Gastroesophageal sphincter (tissue), 4 donors: ENCODE results near the gene REG3A. TPM values are rescaled to one million over a fixed set of nuclear protein-coding genes. Genes with fewer than 3 reads are reported as not detected.

ENCODE experiments used
- ATAC-seq: fragments of 150-250 bp; one replicate; pipeline ENCODE4 v1.9.1; 2016; ENCODE audit warnings: mild to moderate bottlenecking, moderate library complexity
- H3K27ac ChIP-seq, 4 donors: fragments of 200-600 bp; sonication (generic) in 3 of 4; 1 replicate in 3 of 4; 2 replicates in 1 of 4; pipeline ENCODE4 v1.5.1; 2016 to 2019
- H3K27me3 ChIP-seq: fragments of 200-600 bp; sonication (generic); one replicate; pipeline ENCODE4 v1.5.1; 2019
- H3K36me3 ChIP-seq, 2 donors: fragments of 200-600 bp; sonication (generic); one replicate each; pipeline ENCODE4 v1.5.1; 2019; ENCODE audit warnings: control low read depth in 1 of 2
- H3K4me1 ChIP-seq, 3 donors: fragments of 200-600 bp; sonication (generic); 1 replicate in 2 of 3; 2 replicates in 1 of 3; pipeline ENCODE4 v1.5.1; 2016 to 2019; ENCODE audit warnings: control low read depth in 2 of 3
- H3K4me3 ChIP-seq, 2 donors: fragments of 200-600 bp; sonication (generic); one replicate each; pipeline ENCODE4 v1.5.1; 2019; ENCODE audit warnings: mild to moderate bottlenecking in 1 of 2, moderate library complexity in 1 of 2
- H3K9me3 ChIP-seq, 3 donors: fragments of 200-600 bp; sonication (generic); one replicate each; pipeline ENCODE4 v1.5.1; 2017 to 2019; ENCODE audit warnings: control low read depth in 2 of 3
- EP300 ChIP-seq: sonication (generic); formaldehyde crosslinking; IDR thresholded peaks from one replicate; pipeline ENCODE4 v1.6.1; 2017; ENCODE audit warnings: antibody characterized with exemption, mild to moderate bottlenecking
- POLR2A ChIP-seq, 2 donors: fragments of 450-650 bp; IDR thresholded peaks; one replicate each; pipeline ENCODE4 v1.6.1; 2017; ENCODE audit warnings: antibody characterized with exemption in 2 of 2, mild to moderate bottlenecking in 2 of 2, moderate library complexity in 1 of 2
- POLR2AphosphoS5 ChIP-seq: sonication (generic); formaldehyde crosslinking; IDR thresholded peaks from one replicate; pipeline ENCODE4 v1.6.1; 2017; ENCODE audit warnings: antibody characterized with exemption
- WGBS, 2 donors: methylation state at CpG; one replicate each; pipeline ENCODE4 v1.1.5; 2018; ENCODE audit warnings: low coverage in 1 of 2; 5-methylcytosine and 5-hydroxymethylcytosine counted together
- total RNA-seq, 4 donors: library from RNA; depleted of rRNA; stranded (reverse); fragments of >200 nt; gene quantifications; one replicate each; pipeline ENCODE4 v1.1.0, GENCODE V29; 2016
- TF ChIP-seq, protein P1 (sequence below), 4 experiments: fragments of 200-600 bp in 2 of 4; fragments of 450-650 bp in 2 of 4; sonication (generic) in 1 of 4; IDR thresholded peaks; one replicate each; pipeline ENCODE4 v1.5.1; 2017 to 2019; ENCODE audit warnings: antibody characterized with exemption in 4 of 4, mild to moderate bottlenecking in 2 of 4, moderate library complexity in 2 of 4

The REG3A gene
- total RNA-seq, 4 donors from 2014 or later, result not detected

GRCh38 chr2:79124907-79125720 is 34.4 kb downstream of the REG3A start:
- no peaks in the 10 kb centered on the region for H3K36me3 ChIP-seq
- 78 to 92% methylated on average over 7 to 8 of the region's 9 CpGs for WGBS, 2 donors
- no peak for ATAC-seq
- H3K27ac ChIP-seq, result no peak overlapping the region
- H3K27me3 ChIP-seq, result no peaks in the 10 kb centered on the region
- no peak overlapping the region for H3K4me3 ChIP-seq
- no peak for TF ChIP-seq EP300
- TF ChIP-seq POLR2AphosphoS5, result no peak
- TF ChIP-seq POLR2A (IDR thresholded peaks at IDR 0.05), result no peak
- TF ChIP-seq, protein P1, sequence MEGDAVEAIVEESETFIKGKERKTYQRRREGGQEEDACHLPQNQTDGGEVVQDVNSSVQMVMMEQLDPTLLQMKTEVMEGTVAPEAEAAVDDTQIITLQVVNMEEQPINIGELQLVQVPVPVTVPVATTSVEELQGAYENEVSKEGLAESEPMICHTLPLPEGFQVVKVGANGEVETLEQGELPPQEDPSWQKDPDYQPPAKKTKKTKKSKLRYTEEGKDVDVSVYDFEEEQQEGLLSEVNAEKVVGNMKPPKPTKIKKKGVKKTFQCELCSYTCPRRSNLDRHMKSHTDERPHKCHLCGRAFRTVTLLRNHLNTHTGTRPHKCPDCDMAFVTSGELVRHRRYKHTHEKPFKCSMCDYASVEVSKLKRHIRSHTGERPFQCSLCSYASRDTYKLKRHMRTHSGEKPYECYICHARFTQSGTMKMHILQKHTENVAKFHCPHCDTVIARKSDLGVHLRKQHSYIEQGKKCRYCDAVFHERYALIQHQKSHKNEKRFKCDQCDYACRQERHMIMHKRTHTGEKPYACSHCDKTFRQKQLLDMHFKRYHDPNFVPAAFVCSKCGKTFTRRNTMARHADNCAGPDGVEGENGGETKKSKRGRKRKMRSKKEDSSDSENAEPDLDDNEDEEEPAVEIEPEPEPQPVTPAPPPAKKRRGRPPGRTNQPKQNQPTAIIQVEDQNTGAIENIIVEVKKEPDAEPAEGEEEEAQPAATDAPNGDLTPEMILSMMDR (IDR thresholded peaks at IDR 0.05), result no peak
- H3K4me1 ChIP-seq, result no peaks in the 10 kb centered on the region
- no peaks in the 10 kb centered on the region for H3K9me3 ChIP-seq

- H3K36me3 ChIP-seq, result no peaks in the 10 kb centered on the region
- 80% methylated on average over 1 of the region's 2 CpGs; no CpG with 5 or more reads in 1 of the 2 donors for WGBS, 2 donors
- H3K4me3 ChIP-seq, result no peak overlapping the region
- no peaks in the 10 kb centered on the region for H3K4me1 ChIP-seq
- no peak for ATAC-seq
- H3K27ac ChIP-seq, result no peak overlapping the region
- TF ChIP-seq EP300 (no peak), POLR2AphosphoS5 (no peak), POLR2A (IDR thresholded peaks at IDR 0.05) (no peak)
- TF ChIP-seq, protein P1 (IDR thresholded peaks at IDR 0.05), result no peak
- no peaks in the 10 kb centered on the region for H3K9me3 ChIP-seq
- H3K27me3 ChIP-seq, result no peaks in the 10 kb centered on the region
These were observed 36.9 kb downstream of the REG3A start for GRCh38 chr2:79122676-79123075.

GRCh38 chr2:79120194-79120713 is 39.3 kb downstream of the REG3A start, which contains the start of gene REG1A:
Gene REG1A, plus strand, starts transcription at chr2:79120488. Its CDS starts 374 bp downstream, at chr2:79120862.
- WGBS, 2 donors, result 65% methylated on average over 6 of the region's 6 CpGs; no CpG with 5 or more reads in 1 of the 2 donors
- no peak within 1 kb of the TSS for H3K27ac ChIP-seq
- no peak within 1 kb of the TSS for H3K4me3 ChIP-seq
- no peaks in the 10 kb centered on the region for H3K4me1 ChIP-seq
- H3K36me3 ChIP-seq, result no peaks in the 10 kb centered on the region
- no peak for ATAC-seq
- no peaks in the 10 kb centered on the region for H3K27me3 ChIP-seq
- TF ChIP-seq EP300, result no peak
- no peak for TF ChIP-seq POLR2AphosphoS5
- TF ChIP-seq, protein P1 (IDR thresholded peaks at IDR 0.05), result no peak
- no peaks in the 10 kb centered on the region for H3K9me3 ChIP-seq

- 30 to 59% methylated on average over 2 of the region's 2 CpGs for WGBS, 2 donors
- TF ChIP-seq POLR2AphosphoS5 (no peak), EP300 (no peak), POLR2A (IDR thresholded peaks at IDR 0.05) (no peak)
- TF ChIP-seq, protein P1 (IDR thresholded peaks at IDR 0.05), result no peak
These were observed 42.3 kb downstream of the REG3A start for GRCh38 chr2:79116997-79117928.

More at GRCh38 chr2:79116997-79117928, 42.3 kb downstream of the REG3A start:
- Histone ChIP-seq H3K27ac (no peak overlapping the region), H3K9me3 (no peaks in the 10 kb centered on the region), H3K27me3 (no peaks in the 10 kb centered on the region), H3K4me3 (no peak overlapping the region), H3K36me3 (no peaks in the 10 kb centered on the region), H3K4me1 (no peaks in the 10 kb centered on the region)
- no peak for ATAC-seq
